Urinary bladder (tissue), 4 donors: ENCODE measurements around the gene CHST10. TPM values are rescaled to one million over a fixed set of nuclear protein-coding genes. Genes with fewer than 3 reads are reported as not detected.
"Not testable (repeated sequence)": the region's sequence is repeated elsewhere in the genome, so short reads cannot be mapped to it uniquely, and the experiment has no call there.

ENCODE experiments used
- DNase-seq: peaks from one replicate; pipeline ENCODE4 v3.0.0-alpha.2; 2015; ENCODE audit errors: extremely low spot score
- H3K27ac ChIP-seq: one replicate; pipeline ENCODE4 v1.5.1; 2013; ENCODE audit warnings: low read depth, mild to moderate bottlenecking, moderate library complexity
- H3K36me3 ChIP-seq: one replicate; pipeline ENCODE4 v1.6.1; 2013; ENCODE audit warnings: mild to moderate bottlenecking, moderate library complexity; ENCODE audit not compliant: insufficient read depth
- H3K4me1 ChIP-seq: one replicate; pipeline ENCODE4 v1.6.1; 2013; ENCODE audit warnings: mild to moderate bottlenecking, moderate library complexity; ENCODE audit not compliant: insufficient read depth
- H3K4me3 ChIP-seq: one replicate; pipeline ENCODE4 v1.5.1; 2013; ENCODE audit warnings: low read depth, low read length
- WGBS: extraction: QIAGEN DNeasy Blood & Tissue Kit; methylation state at CpG from one replicate; pipeline ENCODE4 v1.1.7; 2013; 5-methylcytosine and 5-hydroxymethylcytosine counted together
- polyA plus RNA-seq: library from polyadenylated mRNA; stranded (reverse); fragments of 200-250 nt; gene quantifications from one replicate; pipeline ENCODE4 v1.2.3, GENCODE V29; 2013
- total RNA-seq: library from RNA; depleted of rRNA; stranded (reverse); fragments of >200 nt; gene quantifications from one replicate; pipeline ENCODE4 v1.2.3, GENCODE V29; 2014
- donor health status: healthy with polysubstance abuse.
- donor health status: healthy.

CHST10 gene, protein sequence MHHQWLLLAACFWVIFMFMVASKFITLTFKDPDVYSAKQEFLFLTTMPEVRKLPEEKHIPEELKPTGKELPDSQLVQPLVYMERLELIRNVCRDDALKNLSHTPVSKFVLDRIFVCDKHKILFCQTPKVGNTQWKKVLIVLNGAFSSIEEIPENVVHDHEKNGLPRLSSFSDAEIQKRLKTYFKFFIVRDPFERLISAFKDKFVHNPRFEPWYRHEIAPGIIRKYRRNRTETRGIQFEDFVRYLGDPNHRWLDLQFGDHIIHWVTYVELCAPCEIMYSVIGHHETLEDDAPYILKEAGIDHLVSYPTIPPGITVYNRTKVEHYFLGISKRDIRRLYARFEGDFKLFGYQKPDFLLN
- total RNA-seq (12.5 TPM), polyA plus RNA-seq (10.3 TPM)

DNA sequence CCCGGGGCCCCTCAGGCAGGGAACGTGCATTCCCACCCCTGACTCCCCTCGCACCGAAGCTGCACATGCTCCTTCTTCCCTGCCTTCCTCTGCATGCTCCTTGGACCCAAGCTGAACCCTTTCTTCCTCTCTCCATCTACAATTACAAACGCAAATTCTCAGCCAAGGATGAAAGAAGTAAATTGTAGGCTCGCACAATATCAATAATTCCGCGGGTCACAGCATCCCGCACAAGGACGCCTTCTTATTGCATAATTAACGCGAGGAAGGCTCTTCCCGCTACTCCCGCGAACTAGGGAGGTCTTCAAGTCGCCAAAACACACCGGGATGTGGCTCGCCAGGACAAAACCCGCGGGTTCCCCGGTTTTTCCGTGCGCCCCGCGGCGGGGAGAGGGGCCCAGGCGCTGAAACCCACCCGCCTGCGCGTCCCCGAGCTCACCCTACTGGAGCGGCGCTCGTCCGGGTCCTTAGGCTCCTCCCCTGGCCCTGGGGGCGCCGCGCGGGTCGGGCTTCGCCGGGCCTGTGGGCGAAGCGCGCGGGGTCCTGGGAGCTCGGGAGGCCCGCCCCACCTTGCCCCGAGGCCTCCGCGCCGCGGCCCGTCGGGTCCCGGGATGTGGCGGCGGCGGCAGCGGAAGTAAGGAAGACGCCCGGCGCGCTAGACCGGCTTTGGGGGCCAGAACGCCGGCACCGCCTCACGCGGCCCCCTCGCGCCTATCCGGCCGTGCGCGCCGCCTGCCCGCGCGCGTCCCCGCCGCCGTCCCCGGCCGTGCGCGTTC lies at the start of gene CHST10:
TSS of gene CHST10 (minus strand) at position 734 of the 776 bp plus-strand sequence. CDS start 10,993 bp downstream, outside the sequence.
- Histone ChIP-seq H3K4me1 (no peaks in the 10 kb centered on the region), H3K36me3 (no peaks in the 10 kb centered on the region), H3K27ac (peak within 1 kb of the TSS; percentile 28), H3K4me3 (peak within 1 kb of the TSS; percentile 75)
- DNase-seq: no peak
- WGBS: under 1% methylated on average over 88 of the region's 88 CpGs

DNA sequence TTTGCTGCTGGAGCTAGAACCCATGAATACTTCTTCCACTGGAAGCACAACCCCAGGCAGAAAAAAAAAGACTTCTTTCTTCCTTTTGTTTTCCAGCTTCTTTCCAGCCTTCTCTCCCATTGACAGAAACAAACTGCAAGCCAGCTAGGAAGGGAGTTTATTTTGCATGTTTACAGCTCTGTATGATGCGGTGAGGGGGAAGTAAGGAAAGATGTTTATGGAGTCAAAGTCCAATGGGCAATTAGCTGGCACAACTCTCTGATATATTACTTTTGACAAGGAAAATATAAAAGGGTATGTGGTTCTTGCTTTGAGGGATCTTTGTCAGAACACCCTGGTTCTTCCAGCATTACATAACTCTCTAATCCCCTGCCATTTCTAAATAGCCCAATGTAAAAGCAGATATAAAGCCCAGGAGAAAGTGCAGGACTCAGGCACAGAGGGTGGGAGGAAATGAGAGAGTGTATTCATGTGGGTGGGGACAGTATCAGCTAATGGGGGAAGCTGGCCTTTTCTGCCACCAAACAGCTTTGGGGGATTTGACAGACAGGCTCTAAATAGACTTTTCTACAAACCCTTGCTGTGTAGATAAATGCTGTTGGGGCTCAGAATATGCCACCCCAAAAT lies 43.5 kb upstream of the CHST10 start:
- 78% methylated on average over 1 of the region's 1 CpG for WGBS

DNA sequence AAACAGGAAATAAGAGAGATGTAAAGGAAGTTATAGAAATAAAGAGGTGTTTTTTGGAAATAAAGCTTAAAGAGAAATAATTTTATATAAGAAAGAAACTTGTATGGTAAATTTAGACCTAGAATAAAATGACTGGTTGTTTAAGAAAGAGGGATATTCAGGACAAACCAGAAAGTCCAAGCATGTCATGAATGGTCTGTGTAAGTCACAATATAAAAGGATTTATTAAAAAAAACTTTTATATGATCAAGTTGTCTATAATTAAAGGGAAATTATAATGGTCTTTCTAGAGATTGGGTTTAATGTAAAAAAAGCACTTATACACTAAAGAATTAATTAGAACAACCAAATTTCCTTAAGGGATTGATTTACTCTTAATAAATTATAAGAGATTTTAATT lies 38.9 kb upstream of the CHST10 start:
- H3K27ac ChIP-seq, H3K4me3 ChIP-seq, H3K36me3 ChIP-seq, DNase-seq, H3K4me1 ChIP-seq: not testable (repeated sequence)

More for the DNA sequence above, 43.5 kb upstream of the CHST10 start:
- no peak overlapping the region for H3K27ac ChIP-seq
- no peaks in the 10 kb centered on the region for H3K36me3 ChIP-seq
- H3K4me1 ChIP-seq: no peaks in the 10 kb centered on the region
- H3K4me3 ChIP-seq: no peak overlapping the region
- DNase-seq: no peak

DNA sequence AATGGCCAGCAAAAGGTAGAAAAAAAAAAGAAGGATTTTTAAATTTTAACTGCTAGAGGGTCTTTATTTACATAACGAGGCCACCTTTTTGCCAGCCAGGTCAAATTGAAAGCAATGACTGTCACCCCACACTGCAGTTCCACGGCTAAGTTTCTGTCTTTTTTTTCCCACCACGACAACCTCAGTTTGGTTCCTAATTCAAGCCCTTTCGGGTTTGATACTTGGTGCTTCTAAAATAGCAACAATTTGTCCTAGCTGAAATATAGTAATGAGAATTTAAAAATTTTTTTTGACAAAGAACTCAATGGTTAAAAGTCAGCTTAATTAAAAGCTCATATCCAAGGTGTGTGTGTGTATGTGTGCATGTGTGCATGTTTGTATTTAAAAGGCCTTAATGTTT lies 36.4 kb upstream of the CHST10 start:
- WGBS: 53% methylated on average over 4 of the region's 4 CpGs
- Histone ChIP-seq H3K4me3 (no peak overlapping the region), H3K27ac (no peak overlapping the region), H3K36me3 (no peaks in the 10 kb centered on the region), H3K4me1 (no peaks in the 10 kb centered on the region)
- no peak for DNase-seq

DNA sequence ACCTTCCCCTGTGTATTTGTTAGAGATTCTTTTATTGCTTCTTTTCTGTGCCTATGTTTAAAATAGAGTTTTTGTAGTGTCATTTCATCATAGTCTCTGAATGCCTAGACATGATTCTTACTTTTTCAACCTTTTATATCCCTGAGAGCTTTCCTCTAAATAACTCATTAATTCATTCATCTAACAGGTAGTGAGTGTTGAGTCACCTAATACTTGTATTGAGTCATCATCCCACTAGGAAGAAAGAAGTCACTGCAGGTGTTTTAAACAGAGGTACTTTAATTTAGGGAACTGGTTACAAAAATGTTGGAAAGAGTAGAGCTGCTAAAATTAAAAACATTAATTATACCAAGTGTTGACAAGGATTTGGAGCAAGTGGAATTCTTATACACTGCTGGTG lies 34.3 kb upstream of the CHST10 start:
- H3K4me3 ChIP-seq: no peak overlapping the region
- no peaks in the 10 kb centered on the region for H3K36me3 ChIP-seq
- no peaks in the 10 kb centered on the region for H3K4me1 ChIP-seq
- no peak for DNase-seq
- no peak overlapping the region for H3K27ac ChIP-seq

DNA sequence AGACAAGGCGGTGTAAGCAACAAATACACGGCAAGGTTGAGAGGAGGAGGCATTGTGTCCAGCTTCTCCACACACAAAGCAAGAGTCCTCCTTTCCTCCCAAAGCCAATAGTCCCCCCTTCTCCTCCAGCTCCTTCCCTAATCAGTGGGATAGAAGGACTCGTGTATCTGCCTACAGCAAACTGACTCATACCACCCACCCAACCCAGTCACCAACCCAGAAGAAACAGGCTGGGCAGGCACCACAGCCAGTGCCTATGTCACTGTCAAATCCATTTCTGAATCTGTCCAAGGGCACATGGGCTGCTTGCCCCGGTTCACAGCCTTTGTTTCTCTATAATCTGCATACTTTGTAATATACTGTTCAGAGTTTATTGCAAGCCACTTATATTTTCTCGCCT lies 33.6 kb upstream of the CHST10 start:
- 85% methylated on average over 5 of the region's 5 CpGs for WGBS
- H3K27ac ChIP-seq: no peak overlapping the region
- no peak for DNase-seq
- no peak overlapping the region for H3K4me3 ChIP-seq
- no peaks in the 10 kb centered on the region for H3K4me1 ChIP-seq
- no peaks in the 10 kb centered on the region for H3K36me3 ChIP-seq

DNA sequence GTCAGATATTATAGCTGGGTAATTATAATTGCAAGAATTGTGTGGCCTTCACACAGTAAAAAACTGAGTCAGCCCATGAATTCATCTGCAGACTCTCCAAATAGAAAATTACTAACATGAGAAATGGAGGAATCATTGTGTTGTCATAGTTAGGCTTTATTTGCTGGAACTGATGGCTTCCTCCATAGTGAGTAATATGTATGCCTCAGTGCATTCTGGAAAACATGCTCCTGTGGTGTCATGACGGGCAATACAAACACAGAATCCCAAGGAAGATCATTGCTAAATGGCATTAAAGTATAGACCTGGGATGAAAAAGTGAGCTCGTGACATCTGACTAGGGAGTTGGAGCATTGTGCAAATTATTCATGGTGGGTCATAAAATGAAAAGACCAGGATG lies 29.2 kb upstream of the CHST10 start:
- H3K4me1 ChIP-seq: no peaks in the 10 kb centered on the region
- DNase-seq: no peak
- H3K4me3 ChIP-seq: no peak overlapping the region
- no peaks in the 10 kb centered on the region for H3K36me3 ChIP-seq
- WGBS: 75% methylated on average over 2 of the region's 2 CpGs
- no peak overlapping the region for H3K27ac ChIP-seq

DNA sequence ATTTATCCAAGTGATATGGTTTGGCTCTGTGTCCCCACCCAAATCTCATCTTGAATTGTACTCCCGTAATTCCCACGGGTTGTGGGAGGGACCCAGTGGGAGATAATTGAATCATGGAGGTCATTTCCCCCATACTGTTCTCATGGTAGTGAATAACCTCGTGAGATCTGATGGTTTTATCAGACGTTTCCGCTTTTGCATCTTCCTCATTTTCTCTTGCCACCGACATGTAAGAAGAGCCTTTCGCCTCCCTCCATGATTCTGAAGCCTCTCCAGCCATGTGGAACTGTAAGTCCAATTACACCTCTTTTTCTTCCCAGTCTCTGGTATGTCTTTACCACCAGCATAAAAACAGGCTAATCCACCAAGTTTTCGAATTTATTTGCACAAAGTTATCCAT lies 20.3 kb upstream of the CHST10 start:
- Histone ChIP-seq H3K4me3 (no peak overlapping the region), H3K4me1 (no peaks in the 10 kb centered on the region), H3K36me3 (no peaks in the 10 kb centered on the region), H3K27ac (no peak overlapping the region)
- no peak for DNase-seq
- 81% methylated on average over 8 of the region's 8 CpGs for WGBS

DNA sequence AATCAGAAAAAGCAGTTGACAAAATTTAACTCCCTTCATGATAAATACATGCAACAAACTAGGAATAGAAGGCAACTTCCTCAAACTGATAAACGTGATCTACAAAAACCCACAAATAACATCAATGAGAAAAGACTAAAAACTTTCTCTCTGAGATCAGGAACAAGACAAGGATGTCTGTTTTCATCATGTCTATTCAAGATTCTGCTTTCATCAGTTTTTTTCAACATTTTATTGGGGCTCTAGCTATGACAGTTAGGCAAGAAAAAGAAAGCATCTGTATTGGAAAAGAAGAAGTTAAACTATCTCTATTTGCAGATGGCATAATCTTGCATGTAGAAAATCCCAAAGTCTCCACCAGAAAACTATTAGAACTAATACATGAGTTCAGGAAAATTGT lies 12.3 kb upstream of the CHST10 start:
- Histone ChIP-seq H3K4me3 (no peak overlapping the region), H3K36me3 (no peaks in the 10 kb centered on the region), H3K27ac (no peak overlapping the region), H3K4me1 (no peaks in the 10 kb centered on the region)
- WGBS: 52% methylated on average over 1 of the region's 1 CpG
- DNase-seq: no peak

DNA sequence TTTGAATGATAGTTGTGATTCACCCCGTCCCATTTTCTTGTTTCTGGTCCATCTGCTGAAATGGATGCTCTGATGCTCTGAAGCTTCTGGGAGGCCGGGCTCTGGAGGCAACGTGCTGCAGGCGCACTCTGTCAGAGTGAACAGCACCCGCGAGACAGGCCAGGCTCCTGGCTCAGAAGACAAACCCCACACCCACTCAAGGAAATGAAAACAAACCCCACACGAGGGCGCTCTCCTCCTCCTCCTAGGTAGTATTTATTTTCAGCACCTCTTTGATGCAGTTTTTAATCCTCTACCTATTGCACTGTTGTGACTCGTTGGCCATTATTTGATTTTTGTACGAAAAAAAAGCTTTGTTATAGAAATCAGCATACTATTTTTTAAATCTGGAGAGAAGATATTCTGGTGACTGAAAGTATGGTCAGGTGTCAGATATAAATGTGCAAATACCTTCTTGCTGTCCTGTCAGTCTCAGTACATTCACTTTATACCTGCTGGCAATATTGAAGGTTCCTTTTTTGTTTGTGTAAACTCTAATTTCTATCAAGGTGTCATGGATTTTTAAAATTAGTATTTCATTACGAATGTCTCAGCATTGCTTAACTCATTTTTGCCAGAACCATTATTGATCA lies 10.3 kb upstream of the CHST10 start:
- Histone ChIP-seq H3K4me1 (no peaks in the 10 kb centered on the region), H3K4me3 (no peak overlapping the region), H3K36me3 (no peaks in the 10 kb centered on the region), H3K27ac (no peak overlapping the region)
- 45% methylated on average over 11 of the region's 11 CpGs for WGBS
- no peak for DNase-seq

DNA sequence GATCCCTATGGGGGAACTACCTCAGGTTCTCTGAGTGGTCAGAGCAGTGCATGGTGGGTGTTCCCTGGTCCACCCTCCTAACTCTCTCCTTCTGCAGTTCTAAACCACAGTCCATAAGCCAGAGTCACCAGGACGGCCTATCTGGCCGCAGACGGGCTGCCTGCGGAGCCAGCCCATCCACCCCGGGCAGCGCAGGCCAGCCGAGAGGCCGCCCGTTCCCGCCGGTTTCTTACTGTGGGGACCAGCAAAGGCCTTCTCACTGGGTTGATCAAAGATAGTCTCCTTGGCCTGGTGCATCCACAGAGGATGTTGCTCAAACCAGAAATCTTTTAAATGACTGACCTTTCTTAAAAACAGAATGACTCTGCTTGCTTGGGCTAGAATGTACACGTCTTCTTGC lies 9.6 kb upstream of the CHST10 start:
- H3K27ac ChIP-seq: no peak overlapping the region
- H3K4me3 ChIP-seq: no peak overlapping the region
- 92% methylated on average over 12 of the region's 12 CpGs for WGBS
- H3K36me3 ChIP-seq: no peaks in the 10 kb centered on the region
- DNase-seq: no peak
- H3K4me1 ChIP-seq: no peaks in the 10 kb centered on the region

DNA sequence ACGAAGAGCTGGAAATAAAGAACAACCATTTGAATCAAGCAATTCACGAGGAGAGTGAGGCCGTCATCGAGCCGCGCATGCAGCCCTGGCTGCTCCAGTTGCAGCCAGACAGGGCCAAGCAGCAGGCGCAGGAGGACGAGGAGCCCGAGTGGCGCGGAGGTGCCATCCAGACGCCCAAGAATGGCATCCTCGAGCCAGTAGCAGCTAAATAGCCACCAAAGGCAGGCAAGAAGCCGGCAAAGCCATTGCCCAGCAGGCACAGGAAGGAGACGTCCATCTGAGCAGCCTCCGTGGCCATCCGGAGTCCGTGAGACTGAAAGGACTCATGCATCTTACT lies 8.9 kb upstream of the CHST10 start:
- H3K4me1 ChIP-seq: no peaks in the 10 kb centered on the region
- H3K4me3 ChIP-seq: no peak overlapping the region
- DNase-seq: no peak
- H3K27ac ChIP-seq: no peak overlapping the region
- H3K36me3 ChIP-seq: no peaks in the 10 kb centered on the region
- 90% methylated on average over 18 of the region's 18 CpGs for WGBS

DNA sequence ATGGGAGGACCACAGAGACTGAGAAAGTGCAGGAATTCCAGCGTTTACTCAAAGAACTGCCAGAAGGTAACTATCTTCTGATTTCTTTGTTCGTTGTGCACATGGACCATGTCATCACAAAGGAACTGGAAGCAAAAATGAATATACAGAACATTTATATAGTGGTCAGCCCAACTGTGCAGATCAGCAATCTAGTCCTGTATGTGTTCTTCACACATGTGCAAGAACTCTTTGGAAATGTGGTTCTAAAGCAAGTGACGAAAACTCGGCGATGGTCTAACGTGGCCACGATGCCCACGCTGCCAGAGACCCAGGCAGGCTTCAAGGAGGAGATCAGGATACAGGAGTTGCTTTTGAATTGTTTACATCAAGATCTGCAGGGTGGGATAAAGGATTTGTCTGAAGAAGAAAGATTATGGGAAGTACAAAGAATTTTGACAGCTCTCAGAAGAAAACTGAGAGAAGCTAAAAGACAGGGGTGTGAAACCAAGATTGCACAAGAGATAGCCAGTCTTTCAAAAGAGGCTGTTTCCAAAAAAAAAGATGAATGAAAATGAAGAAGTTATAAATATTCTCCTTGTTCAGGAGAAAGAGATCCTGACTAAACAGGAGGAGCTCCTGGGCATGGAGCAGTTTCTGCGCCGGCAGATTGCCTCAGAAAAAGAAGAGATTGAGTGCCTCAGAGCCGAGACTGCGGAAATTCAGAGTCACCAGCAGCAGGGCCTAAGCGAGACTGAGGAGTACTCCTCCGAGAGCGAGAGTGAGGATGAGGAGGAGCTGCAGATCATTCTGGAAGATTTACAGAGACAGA lies 8.3 kb upstream of the CHST10 start:
- Histone ChIP-seq H3K4me3 (no peak overlapping the region), H3K4me1 (no peaks in the 10 kb centered on the region), H3K27ac (no peak overlapping the region), H3K36me3 (no peaks in the 10 kb centered on the region)
- WGBS: 81% methylated on average over 15 of the region's 15 CpGs
- DNase-seq: no peak
